ENCODE results near the gene SPATA4.

SPATA4 gene

DNA sequence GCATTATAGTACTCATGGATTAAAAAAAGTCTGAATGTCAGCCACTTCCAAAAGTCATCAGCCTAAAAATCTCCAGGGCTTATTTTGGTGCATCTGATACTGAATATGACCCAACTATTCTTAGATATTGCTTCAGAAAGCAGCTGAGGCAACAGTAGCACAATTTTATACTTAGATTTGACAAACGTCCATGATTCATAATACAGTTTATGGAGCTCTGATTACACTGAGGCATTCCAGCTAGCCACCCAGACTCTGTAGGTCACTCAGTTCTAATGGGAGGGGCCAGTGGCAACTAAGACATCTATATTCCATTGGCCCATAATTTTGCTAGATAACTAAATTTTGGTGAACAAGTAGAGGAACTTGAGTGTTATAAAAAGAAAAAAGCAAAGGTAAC, 10.3 kb downstream of the SPATA4 start:
- H3K4me3 ChIP-seq (ENCODE audit: low read length): no peak overlapping the region
- DNase-seq (ENCODE audit: low read depth): peak; percentile 43
- TF ChIP-seq, protein P1, sequence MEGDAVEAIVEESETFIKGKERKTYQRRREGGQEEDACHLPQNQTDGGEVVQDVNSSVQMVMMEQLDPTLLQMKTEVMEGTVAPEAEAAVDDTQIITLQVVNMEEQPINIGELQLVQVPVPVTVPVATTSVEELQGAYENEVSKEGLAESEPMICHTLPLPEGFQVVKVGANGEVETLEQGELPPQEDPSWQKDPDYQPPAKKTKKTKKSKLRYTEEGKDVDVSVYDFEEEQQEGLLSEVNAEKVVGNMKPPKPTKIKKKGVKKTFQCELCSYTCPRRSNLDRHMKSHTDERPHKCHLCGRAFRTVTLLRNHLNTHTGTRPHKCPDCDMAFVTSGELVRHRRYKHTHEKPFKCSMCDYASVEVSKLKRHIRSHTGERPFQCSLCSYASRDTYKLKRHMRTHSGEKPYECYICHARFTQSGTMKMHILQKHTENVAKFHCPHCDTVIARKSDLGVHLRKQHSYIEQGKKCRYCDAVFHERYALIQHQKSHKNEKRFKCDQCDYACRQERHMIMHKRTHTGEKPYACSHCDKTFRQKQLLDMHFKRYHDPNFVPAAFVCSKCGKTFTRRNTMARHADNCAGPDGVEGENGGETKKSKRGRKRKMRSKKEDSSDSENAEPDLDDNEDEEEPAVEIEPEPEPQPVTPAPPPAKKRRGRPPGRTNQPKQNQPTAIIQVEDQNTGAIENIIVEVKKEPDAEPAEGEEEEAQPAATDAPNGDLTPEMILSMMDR (conservative IDR thresholded peaks at IDR 0.05; ENCODE audit: low read depth, low read length): no peak

DNA sequence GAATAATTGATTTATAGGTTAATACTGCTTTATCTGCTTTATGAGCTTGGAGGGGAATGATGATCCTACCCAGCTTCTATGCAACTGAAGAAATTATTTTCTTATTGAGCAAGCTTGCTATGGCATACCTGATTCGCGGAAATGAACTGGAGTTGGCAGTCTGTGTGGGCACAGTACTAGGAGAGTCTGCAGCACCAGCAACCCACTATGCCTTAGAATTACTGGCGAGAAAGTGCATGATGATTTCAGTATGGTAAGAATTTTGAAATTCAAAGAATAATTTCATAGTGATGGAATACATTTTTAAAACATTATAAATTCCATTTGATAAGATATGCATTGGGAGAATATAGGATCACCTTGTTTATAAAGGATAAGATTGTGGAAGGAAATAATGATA, 32.3 kb downstream of the SPATA4 start:
- H3K4me3 ChIP-seq (ENCODE audit: low read length): no peak overlapping the region
- no peak for DNase-seq (ENCODE audit: low read depth)
- TF ChIP-seq, protein P1 (conservative IDR thresholded peaks at IDR 0.05; ENCODE audit: low read depth, low read length): no peak

- no peak for DNase-seq (ENCODE audit: low read depth)
- TF ChIP-seq, protein P1 (conservative IDR thresholded peaks at IDR 0.05; ENCODE audit: low read depth, low read length): no peak
- no peak overlapping the region for H3K4me3 ChIP-seq (ENCODE audit: low read length)
These were observed 38.7 kb downstream of the SPATA4 start for GRCh38 chr4:176156656-176157055.

GRCh38 chr4:176153124-176153523, 42.3 kb downstream of the SPATA4 start:
- H3K4me3 ChIP-seq (ENCODE audit: low read length): no peak overlapping the region
- DNase-seq (ENCODE audit: low read depth): no peak
- TF ChIP-seq, protein P1 (conservative IDR thresholded peaks at IDR 0.05; ENCODE audit: low read depth, low read length): no peak

DNA sequence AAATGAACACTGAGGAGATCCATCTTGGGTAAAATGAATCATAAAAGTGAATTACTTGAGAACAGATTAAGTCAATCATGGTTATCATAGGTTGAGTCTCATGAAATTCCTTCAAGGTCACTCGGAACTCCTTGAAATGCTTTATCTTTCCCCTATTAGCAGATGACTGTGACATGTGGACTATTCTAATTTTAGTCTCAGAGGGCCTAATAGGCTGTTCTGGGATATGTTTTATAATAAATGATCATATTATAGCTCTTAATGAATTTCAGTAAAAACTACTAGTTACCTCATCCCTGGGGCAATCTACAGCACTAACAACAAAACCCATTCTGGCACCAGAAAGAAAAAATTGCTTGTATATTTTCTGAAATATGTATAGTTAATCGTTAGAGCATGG, 44.7 kb downstream of the SPATA4 start:
- DNase-seq (ENCODE audit: low read depth): no peak
- TF ChIP-seq, protein P1 (conservative IDR thresholded peaks at IDR 0.05; ENCODE audit: low read depth, low read length): no peak
- H3K4me3 ChIP-seq (ENCODE audit: low read length): no peak overlapping the region

DNA sequence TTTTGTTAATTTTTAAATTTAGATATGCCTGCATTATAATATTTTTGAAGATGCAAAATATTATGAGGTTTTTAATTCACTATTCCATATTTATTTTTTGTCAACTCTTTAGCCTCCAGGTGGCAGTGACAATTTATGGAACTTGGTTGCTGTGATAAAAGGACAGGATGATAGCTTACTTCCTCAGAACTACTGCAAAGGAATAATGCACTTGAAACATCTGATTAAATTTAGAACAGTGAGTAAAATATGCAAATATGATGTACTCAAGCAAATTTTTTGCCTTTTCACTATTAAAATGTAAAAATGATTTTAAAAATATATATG, 45.1 kb downstream of the SPATA4 start:
- TF ChIP-seq, protein P1 (conservative IDR thresholded peaks at IDR 0.05; ENCODE audit: low read depth, low read length): peak; percentile 34
- no peak for DNase-seq (ENCODE audit: low read depth)
- no peak overlapping the region for H3K4me3 ChIP-seq (ENCODE audit: low read length)

GRCh38 chr4:176149680-176150355, 45.6 kb downstream of the SPATA4 start:
- DNase-seq (ENCODE audit: low read depth): no peak
- no peak overlapping the region for H3K4me3 ChIP-seq (ENCODE audit: low read length)
- TF ChIP-seq, protein P1 (conservative IDR thresholded peaks at IDR 0.05; ENCODE audit: low read depth, low read length): no peak

Data from retinal pigment epithelial cell (primary cell).